ENCODE results near the gene FCSK.

FCSK gene

GRCh38 chr16:70474320-70475053, 20.1 kb downstream of the FCSK start:
- no peaks in the 10 kb centered on the region for H3K27me3 ChIP-seq (ENCODE audit: low read depth, low read length)
- peaks cover 12 to 62% of the 10 kb centered on the region in 2 donors for H3K36me3 ChIP-seq (ENCODE audit: control insufficient read depth in 1 of 2, insufficient read depth in 2 of 2, low read length in 2 of 2)
- H3K9me3 ChIP-seq (ENCODE audit: control insufficient read depth in 1 of 2, low read length in 2 of 2) = no peaks in the 10 kb centered on the region
- H3K27ac ChIP-seq (ENCODE audit: low read length) = no peak overlapping the region
- H3K4me1 ChIP-seq (ENCODE audit: control insufficient read depth in 1 of 2, insufficient read depth in 2 of 2, low read length in 2 of 2) = peaks cover 0 to 4% of the 10 kb centered on the region in 2 donors
- no peak overlapping the region for H3K4me3 ChIP-seq (ENCODE audit: low read depth in 1 of 2, low read length in 2 of 2)

- H3K9me3 ChIP-seq (ENCODE audit: control insufficient read depth in 1 of 2, low read length in 2 of 2) = no peaks in the 10 kb centered on the region
- peaks cover 0 to 4% of the 10 kb centered on the region in 2 donors for H3K4me1 ChIP-seq (ENCODE audit: control insufficient read depth in 1 of 2, insufficient read depth in 2 of 2, low read length in 2 of 2)
- H3K27ac ChIP-seq (ENCODE audit: low read length) = no peak overlapping the region
- no peaks in the 10 kb centered on the region for H3K27me3 ChIP-seq (ENCODE audit: low read depth, low read length)
- peaks cover 19 to 69% of the 10 kb centered on the region in 2 donors for H3K36me3 ChIP-seq (ENCODE audit: control insufficient read depth in 1 of 2, insufficient read depth in 2 of 2, low read length in 2 of 2)
- no peak overlapping the region for H3K4me3 ChIP-seq (ENCODE audit: low read depth in 1 of 2, low read length in 2 of 2)
Observed at GRCh38 chr16:70475054-70475871, 20.9 kb downstream of the FCSK start.

- H3K9me3 ChIP-seq (ENCODE audit: control insufficient read depth in 1 of 2, low read length in 2 of 2) = no peaks in the 10 kb centered on the region
- peak overlapping the region; percentile 36 for H3K27ac ChIP-seq (ENCODE audit: low read length)
- H3K4me3 ChIP-seq (ENCODE audit: low read depth in 1 of 2, low read length in 2 of 2) = no peak overlapping the region
- H3K36me3 ChIP-seq (ENCODE audit: control insufficient read depth in 1 of 2, insufficient read depth in 2 of 2, low read length in 2 of 2) = peaks cover 29 to 77% of the 10 kb centered on the region in 2 donors
- H3K27me3 ChIP-seq (ENCODE audit: low read depth, low read length) = no peaks in the 10 kb centered on the region
- H3K4me1 ChIP-seq (ENCODE audit: control insufficient read depth in 1 of 2, insufficient read depth in 2 of 2, low read length in 2 of 2) = peaks cover 0 to 4% of the 10 kb centered on the region in 2 donors
Observed at GRCh38 chr16:70476272-70477020, 22.1 kb downstream of the FCSK start.

DNA sequence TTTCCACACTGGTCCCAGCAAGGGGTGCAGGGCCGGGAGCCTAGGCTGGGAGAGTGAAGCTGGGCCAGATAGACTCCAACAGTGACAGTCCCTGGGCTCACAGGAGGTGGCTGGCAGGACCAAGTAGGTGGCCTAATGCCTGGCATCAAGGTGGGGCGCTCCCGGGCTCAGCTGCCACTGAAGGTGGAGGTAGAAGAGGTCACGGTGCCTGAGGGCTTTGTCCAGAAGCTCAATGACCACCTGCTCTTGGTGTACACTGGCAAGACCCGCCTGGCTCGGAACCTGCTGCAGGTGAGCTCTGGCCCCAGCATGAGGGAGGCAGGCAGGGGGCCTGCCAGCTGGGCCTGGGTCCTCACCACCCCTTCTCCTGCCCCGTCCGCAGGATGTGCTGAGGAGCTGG, 23.8 kb downstream of the FCSK start:
- H3K27ac ChIP-seq (ENCODE audit: low read length) = no peak overlapping the region
- H3K4me3 ChIP-seq (ENCODE audit: low read depth in 1 of 2, low read length in 2 of 2) = no peak overlapping the region
- peaks cover 0 to 4% of the 10 kb centered on the region in 2 donors for H3K4me1 ChIP-seq (ENCODE audit: control insufficient read depth in 1 of 2, insufficient read depth in 2 of 2, low read length in 2 of 2)
- H3K27me3 ChIP-seq (ENCODE audit: low read depth, low read length) = no peaks in the 10 kb centered on the region
- H3K36me3 ChIP-seq (ENCODE audit: control insufficient read depth in 1 of 2, insufficient read depth in 2 of 2, low read length in 2 of 2) = peaks cover 42 to 81% of the 10 kb centered on the region in 2 donors
- H3K9me3 ChIP-seq (ENCODE audit: control insufficient read depth in 1 of 2, low read length in 2 of 2) = no peaks in the 10 kb centered on the region

- Histone ChIP-seq H3K9me3 (ENCODE audit: control insufficient read depth in 1 of 2, low read length in 2 of 2) (no peaks in the 10 kb centered on the region), H3K36me3 (ENCODE audit: control insufficient read depth in 1 of 2, insufficient read depth in 2 of 2, low read length in 2 of 2) (peaks cover 43 to 81% of the 10 kb centered on the region in 2 donors), H3K27me3 (ENCODE audit: low read depth, low read length) (no peaks in the 10 kb centered on the region), H3K27ac (ENCODE audit: low read length) (no peak overlapping the region), H3K4me1 (ENCODE audit: control insufficient read depth in 1 of 2, insufficient read depth in 2 of 2, low read length in 2 of 2) (peaks cover 0 to 4% of the 10 kb centered on the region in 2 donors), H3K4me3 (ENCODE audit: low read depth in 1 of 2, low read length in 2 of 2) (no peak overlapping the region)
Observed at GRCh38 chr16:70478912-70479341, 24.5 kb downstream of the FCSK start.

DNA sequence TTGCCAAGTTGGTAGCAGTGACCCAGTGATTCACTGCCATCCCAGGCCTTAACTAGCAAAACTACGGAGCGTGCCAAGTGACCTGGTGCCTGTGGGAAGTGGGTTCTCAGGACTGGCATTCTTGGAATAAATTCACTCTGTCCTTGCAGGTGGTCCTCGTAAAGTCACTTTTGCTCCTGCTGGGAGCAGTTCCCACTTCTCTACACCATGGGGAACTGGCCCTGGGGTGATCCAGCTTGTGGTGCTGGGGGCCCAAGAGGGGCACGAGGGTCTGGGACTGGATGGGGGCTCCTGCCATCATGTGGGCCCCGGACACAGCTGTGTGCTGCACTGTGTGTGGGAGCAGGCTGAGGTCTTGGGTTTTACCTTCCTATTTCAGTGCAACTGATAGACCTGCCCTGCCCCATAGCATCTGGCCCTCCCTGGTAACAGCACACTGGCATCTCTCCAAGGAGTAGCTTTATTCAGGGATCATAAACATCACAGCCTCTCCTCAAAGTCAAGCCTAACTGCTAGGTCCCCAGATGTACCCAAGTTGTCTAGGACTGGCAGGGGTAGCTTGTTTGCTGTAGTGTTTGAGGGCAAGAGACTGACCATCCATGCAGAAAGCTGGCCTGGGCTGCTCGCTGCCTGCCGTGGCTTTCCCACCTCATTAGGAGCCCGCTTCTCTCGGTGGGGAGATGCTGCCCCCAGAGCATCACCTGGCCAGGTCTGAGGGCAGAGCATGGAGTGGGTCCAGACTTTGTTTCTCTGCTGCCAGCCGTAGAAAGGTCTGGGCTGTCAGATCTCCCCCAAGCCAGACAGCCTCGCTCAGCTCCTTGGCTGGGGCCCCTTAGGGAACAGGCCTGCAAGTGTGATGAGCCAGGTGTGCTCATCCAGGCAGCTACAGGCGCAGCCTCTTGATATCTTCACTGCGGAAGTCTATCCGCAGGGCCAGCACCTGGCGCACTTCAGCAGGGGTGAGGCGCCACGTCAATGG, 26.0 kb downstream of the FCSK start:
- H3K36me3 ChIP-seq (ENCODE audit: control insufficient read depth in 1 of 2, insufficient read depth in 2 of 2, low read length in 2 of 2) = peaks cover 45 to 68% of the 10 kb centered on the region in 2 donors
- no peaks in the 10 kb centered on the region for H3K27me3 ChIP-seq (ENCODE audit: low read depth, low read length)
- H3K4me3 ChIP-seq (ENCODE audit: low read depth in 1 of 2, low read length in 2 of 2) = no peak overlapping the region
- H3K27ac ChIP-seq (ENCODE audit: low read length) = no peak overlapping the region
- H3K4me1 ChIP-seq (ENCODE audit: control insufficient read depth in 1 of 2, insufficient read depth in 2 of 2, low read length in 2 of 2) = peaks cover 0 to 4% of the 10 kb centered on the region in 2 donors
- no peaks in the 10 kb centered on the region for H3K9me3 ChIP-seq (ENCODE audit: control insufficient read depth in 1 of 2, low read length in 2 of 2)

DNA sequence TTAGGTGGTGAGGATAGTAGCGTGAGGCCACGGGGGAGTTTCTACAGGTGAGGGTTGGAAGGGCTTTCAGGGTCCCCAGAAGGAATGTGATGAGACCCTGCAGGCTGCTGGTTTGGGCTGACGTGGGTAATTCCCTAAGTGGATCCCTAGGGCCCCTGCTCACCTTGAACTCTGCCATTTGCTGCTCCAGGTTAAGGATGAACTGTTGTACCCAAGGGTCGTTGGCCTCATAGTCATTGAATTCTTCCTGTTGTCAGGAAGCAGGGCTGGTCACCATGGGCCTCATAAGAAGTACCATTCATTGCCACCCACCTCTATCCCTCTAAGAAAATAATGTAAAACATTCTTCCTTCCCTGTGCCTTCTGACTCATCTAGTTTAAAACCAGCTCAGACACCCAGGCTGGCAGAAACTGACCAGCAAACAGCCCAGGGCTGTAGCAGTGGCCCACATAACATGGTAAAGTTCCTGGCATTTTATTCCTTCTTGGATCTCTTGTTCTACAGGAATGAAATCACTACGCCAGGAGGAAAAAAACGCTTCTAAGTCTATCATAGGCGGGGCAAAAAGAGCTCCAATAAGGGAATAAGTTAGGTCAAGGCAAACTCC, 27.6 kb downstream of the FCSK start:
- Histone ChIP-seq H3K4me3 (ENCODE audit: low read depth in 1 of 2, low read length in 2 of 2) (no peak overlapping the region), H3K9me3 (ENCODE audit: control insufficient read depth in 1 of 2, low read length in 2 of 2) (no peaks in the 10 kb centered on the region), H3K36me3 (ENCODE audit: control insufficient read depth in 1 of 2, insufficient read depth in 2 of 2, low read length in 2 of 2) (peaks cover 45 to 64% of the 10 kb centered on the region in 2 donors), H3K27me3 (ENCODE audit: low read depth, low read length) (no peaks in the 10 kb centered on the region), H3K27ac (ENCODE audit: low read length) (no peak overlapping the region), H3K4me1 (ENCODE audit: control insufficient read depth in 1 of 2, insufficient read depth in 2 of 2, low read length in 2 of 2) (no peaks in the 10 kb centered on the region)

DNA sequence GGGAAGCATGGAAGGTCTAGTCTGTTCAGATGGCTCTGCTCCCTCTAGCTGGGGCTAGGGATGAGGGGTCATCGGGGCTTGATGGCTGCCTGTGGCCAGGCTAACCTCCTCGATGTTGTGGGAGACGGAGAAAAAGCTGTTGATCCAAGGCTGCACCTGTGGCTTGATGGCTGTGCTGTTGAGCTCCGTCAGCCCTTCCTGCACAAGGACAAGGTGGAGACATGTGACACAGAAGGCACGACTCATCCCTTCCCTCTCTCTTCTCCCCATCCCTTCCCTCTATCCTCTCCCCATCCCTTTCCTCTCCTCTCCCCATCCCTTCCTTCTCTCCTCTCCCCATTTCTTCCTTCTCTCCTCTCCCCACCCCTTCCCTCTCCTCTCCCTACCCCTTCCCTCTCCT, 28.2 kb downstream of the FCSK start:
- Histone ChIP-seq H3K9me3 (ENCODE audit: control insufficient read depth in 1 of 2, low read length in 2 of 2) (no peaks in the 10 kb centered on the region), H3K27me3 (ENCODE audit: low read depth, low read length) (no peaks in the 10 kb centered on the region), H3K27ac (ENCODE audit: low read length) (no peak overlapping the region), H3K4me1 (ENCODE audit: control insufficient read depth in 1 of 2, insufficient read depth in 2 of 2, low read length in 2 of 2) (no peaks in the 10 kb centered on the region), H3K4me3 (ENCODE audit: low read depth in 1 of 2, low read length in 2 of 2) (no peak overlapping the region), H3K36me3 (ENCODE audit: control insufficient read depth in 1 of 2, insufficient read depth in 2 of 2, low read length in 2 of 2) (peaks cover 45 to 61% of the 10 kb centered on the region in 2 donors)

DNA sequence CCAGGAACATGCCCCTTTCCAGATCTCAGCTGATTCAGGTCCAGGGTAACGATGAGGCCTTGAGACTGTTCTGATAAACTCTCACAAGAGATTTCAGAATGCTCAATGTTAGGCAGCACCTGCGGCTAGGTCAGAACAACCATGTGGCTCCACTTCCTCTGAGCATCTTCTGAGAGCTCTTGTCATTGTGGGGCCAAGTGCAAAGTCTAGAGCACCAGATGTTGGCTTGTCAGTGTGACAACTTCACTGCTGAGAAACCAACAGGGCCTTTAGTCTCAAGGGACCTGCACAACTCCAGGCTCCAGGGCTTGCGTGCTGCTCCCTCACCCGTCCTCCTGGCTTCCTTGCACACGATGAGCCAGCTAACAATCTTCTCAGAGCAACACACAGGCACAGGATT, 29.0 kb downstream of the FCSK start:
- peaks cover 45 to 53% of the 10 kb centered on the region in 2 donors for H3K36me3 ChIP-seq (ENCODE audit: control insufficient read depth in 1 of 2, insufficient read depth in 2 of 2, low read length in 2 of 2)
- H3K27ac ChIP-seq (ENCODE audit: low read length) = no peak overlapping the region
- H3K4me3 ChIP-seq (ENCODE audit: low read depth in 1 of 2, low read length in 2 of 2) = no peak overlapping the region
- H3K27me3 ChIP-seq (ENCODE audit: low read depth, low read length) = no peaks in the 10 kb centered on the region
- no peaks in the 10 kb centered on the region for H3K9me3 ChIP-seq (ENCODE audit: control insufficient read depth in 1 of 2, low read length in 2 of 2)
- H3K4me1 ChIP-seq (ENCODE audit: control insufficient read depth in 1 of 2, insufficient read depth in 2 of 2, low read length in 2 of 2) = no peaks in the 10 kb centered on the region

DNA sequence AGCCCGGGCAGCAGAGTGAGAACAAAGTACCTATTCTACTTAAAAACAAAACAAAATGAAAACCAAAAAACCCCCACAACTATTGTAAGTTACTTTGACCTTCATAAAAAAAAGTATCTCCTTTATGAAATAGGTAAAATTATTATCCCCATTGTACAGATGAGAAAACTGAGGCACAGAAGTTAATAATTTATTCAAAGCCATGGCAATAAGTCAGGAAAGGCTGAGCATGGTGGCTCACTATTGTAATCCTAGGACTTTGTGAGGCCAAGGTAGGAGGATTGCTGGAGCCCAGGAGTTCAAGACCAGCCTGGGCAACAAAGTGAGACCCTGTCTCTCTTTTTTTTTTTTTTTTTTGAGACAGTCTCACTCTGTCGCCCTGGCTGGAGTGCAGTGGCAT, 30.5 kb downstream of the FCSK start:
- Histone ChIP-seq H3K4me3 (ENCODE audit: low read depth in 1 of 2, low read length in 2 of 2) (no peak overlapping the region), H3K4me1 (ENCODE audit: control insufficient read depth in 1 of 2, insufficient read depth in 2 of 2, low read length in 2 of 2) (no peaks in the 10 kb centered on the region), H3K9me3 (ENCODE audit: control insufficient read depth in 1 of 2, low read length in 2 of 2) (no peaks in the 10 kb centered on the region), H3K27me3 (ENCODE audit: low read depth, low read length) (no peaks in the 10 kb centered on the region), H3K27ac (ENCODE audit: low read length) (no peak overlapping the region), H3K36me3 (ENCODE audit: control insufficient read depth in 1 of 2, insufficient read depth in 2 of 2, low read length in 2 of 2) (peaks cover 36 to 39% of the 10 kb centered on the region in 2 donors)
